ENCODE measurements around the gene CAPN14.

The CAPN14 gene

DNA sequence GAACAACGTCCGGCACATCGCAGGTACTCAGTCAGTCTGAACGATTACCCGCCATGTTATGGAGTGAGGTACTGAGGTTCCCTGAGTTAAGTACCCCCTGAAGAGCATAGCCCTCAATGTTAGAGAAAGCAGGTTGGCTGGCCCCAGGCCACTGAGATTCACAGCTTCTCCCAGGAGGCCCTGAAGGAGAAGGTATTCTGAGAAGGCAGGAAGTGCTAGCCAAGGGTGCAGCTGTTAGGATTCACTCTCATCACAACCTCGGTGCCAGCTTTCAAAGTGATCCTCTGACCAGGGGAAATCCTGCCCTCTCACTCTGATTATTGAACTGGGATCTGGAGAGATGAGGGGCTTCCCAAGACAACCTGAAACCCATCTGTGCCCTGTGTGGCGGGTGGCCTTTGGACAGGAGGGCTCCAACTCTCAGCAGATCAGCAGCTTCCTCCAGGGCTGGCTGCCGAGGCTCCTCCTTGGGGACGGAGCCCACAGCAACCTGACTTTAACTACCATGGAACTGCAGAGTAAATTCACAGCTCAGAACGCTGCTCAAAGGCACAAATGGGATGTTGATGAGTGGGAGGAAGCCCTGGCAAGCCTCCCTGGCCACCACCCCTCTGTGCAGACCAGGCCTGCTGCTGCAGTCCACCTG lies 24.4 kb upstream of the CAPN14 start:
- no peak for DNase-seq (ENCODE audit: low read depth)
- TF ChIP-seq, protein P1, sequence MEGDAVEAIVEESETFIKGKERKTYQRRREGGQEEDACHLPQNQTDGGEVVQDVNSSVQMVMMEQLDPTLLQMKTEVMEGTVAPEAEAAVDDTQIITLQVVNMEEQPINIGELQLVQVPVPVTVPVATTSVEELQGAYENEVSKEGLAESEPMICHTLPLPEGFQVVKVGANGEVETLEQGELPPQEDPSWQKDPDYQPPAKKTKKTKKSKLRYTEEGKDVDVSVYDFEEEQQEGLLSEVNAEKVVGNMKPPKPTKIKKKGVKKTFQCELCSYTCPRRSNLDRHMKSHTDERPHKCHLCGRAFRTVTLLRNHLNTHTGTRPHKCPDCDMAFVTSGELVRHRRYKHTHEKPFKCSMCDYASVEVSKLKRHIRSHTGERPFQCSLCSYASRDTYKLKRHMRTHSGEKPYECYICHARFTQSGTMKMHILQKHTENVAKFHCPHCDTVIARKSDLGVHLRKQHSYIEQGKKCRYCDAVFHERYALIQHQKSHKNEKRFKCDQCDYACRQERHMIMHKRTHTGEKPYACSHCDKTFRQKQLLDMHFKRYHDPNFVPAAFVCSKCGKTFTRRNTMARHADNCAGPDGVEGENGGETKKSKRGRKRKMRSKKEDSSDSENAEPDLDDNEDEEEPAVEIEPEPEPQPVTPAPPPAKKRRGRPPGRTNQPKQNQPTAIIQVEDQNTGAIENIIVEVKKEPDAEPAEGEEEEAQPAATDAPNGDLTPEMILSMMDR (conservative IDR thresholded peaks at IDR 0.05; ENCODE audit: low read length), result no peak
- no peak overlapping the region for H3K4me3 ChIP-seq (ENCODE audit: low read length)

- peak; percentile 11 for DNase-seq (ENCODE audit: low read depth)
- TF ChIP-seq, protein P1 (conservative IDR thresholded peaks at IDR 0.05; ENCODE audit: low read length), result no peak
- H3K4me3 ChIP-seq (ENCODE audit: low read length), result no peak overlapping the region
Observed at GRCh38 chr2:31240381-31241365, 23.4 kb upstream of the CAPN14 start.

GRCh38 chr2:31239593-31240177 lies 22.4 kb upstream of the CAPN14 start:
- TF ChIP-seq, protein P1 (conservative IDR thresholded peaks at IDR 0.05; ENCODE audit: low read length), result no peak
- H3K4me3 ChIP-seq (ENCODE audit: low read length), result no peak overlapping the region; the same call in 1 of the 2 replicates
- peak; percentile 77 for DNase-seq (ENCODE audit: low read depth)

GRCh38 chr2:31238906-31239592 lies 21.7 kb upstream of the CAPN14 start:
- DNase-seq (ENCODE audit: low read depth), result no peak
- TF ChIP-seq, protein P1 (conservative IDR thresholded peaks at IDR 0.05; ENCODE audit: low read length), result no peak
- H3K4me3 ChIP-seq (ENCODE audit: low read length), result no peak overlapping the region

DNA sequence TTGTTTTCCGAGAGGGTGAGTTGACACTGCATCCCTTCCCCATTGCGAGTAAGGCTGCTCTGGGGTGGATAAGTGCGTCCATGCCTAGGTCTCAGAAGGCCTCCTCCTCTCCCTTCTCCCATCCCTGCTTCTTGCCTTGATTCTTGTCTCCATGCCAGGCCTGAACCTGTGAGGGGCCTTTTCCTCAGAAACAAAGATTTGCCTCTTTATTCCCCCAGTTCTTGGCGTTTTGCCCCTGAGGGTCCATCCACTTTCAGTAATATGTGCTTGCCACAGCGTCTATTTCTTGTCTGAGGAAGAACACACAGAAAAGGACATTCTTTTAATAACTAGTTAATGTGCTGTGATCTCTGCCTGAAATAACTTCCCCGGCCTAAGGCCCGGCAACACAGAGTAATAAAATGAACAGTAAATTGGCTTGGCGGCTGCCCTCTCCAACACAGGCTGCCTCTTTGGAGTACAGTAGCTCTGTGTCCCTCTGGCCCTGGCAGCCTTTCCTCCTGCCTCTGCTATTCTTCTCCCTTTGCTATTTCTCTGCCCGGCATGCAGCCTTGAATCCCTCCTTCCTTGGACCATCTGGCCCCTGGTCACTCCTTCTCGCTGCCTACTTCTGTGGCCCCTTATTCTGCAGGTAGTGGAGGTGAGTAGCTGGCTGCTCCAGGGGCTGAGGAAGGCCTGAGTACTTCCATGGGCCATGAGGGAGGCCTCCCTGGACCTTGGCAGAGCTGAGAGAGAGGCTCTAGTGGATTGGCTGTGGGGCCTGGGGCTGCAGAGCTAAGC lies 21.0 kb upstream of the CAPN14 start:
- DNase-seq (ENCODE audit: low read depth), result peak; percentile 16
- no peak overlapping the region for H3K4me3 ChIP-seq (ENCODE audit: low read length)
- TF ChIP-seq, protein P1 (conservative IDR thresholded peaks at IDR 0.05; ENCODE audit: low read length), result no peak

- TF ChIP-seq, protein P1 (conservative IDR thresholded peaks at IDR 0.05; ENCODE audit: low read length), result no peak
- no peak overlapping the region for H3K4me3 ChIP-seq (ENCODE audit: low read length)
- DNase-seq (ENCODE audit: low read depth), result no peak
Observed at GRCh38 chr2:31237348-31238017, 20.2 kb upstream of the CAPN14 start.
